Adrenal gland (tissue), 12 donors: ENCODE data around the gene ZSWIM6. TPM values are rescaled to one million over a fixed set of nuclear protein-coding genes. Genes with fewer than 3 reads are reported as not detected.
"Not testable (repeated sequence)": the region's sequence is repeated elsewhere in the genome, so short reads cannot be mapped to it uniquely, and the experiment has no call there.

ENCODE experiments used
- DNase-seq, 7 donors: peaks; one replicate each; pipeline ENCODE4 v3.0.0-alpha.2; 2019 to 2020
- H3K27ac ChIP-seq, 5 donors: fragments of 200-600 bp; sonication (generic) in 4 of 5; 1 replicate in 3 of 5; 2 replicates in 2 of 5; pipeline versions ENCODE4 v1.5.1 to v1.8.0; 2016 to 2020; ENCODE audit warnings: mild to moderate bottlenecking in 1 of 5
- H3K27me3 ChIP-seq: fragments of 200-600 bp; 2 replicates; pipeline ENCODE4 v1.8.0; 2021
- H3K36me3 ChIP-seq, 2 donors: fragments of 200-600 bp; replicated peaks in 1 of 2; 1 replicate in 1 of 2; 2 replicates in 1 of 2; pipeline versions ENCODE4 v1.5.1 to v1.8.0; 2018 to 2022
- H3K4me1 ChIP-seq, 2 donors: fragments of 200-600 bp; replicated peaks in 1 of 2; 1 replicate in 1 of 2; 2 replicates in 1 of 2; pipeline versions ENCODE4 v1.5.1 to v1.8.0; 2018 to 2021
- H3K4me3 ChIP-seq, 4 donors: fragments of 200-600 bp; sonication (generic) in 3 of 4; one replicate each; pipeline ENCODE4 v1.5.1; 2016 to 2018
- H3K9me3 ChIP-seq, 3 donors: fragments of 200-600 bp; sonication (generic) in 1 of 3; replicated peaks in 1 of 3; 1 replicate in 2 of 3; 2 replicates in 1 of 3; pipeline versions ENCODE4 v1.5.1 to v1.8.0; 2016 to 2021
- CTCF ChIP-seq, 6 experiments: fragments of 450-650 bp in 4 of 6; fragments of 200-600 bp in 2 of 6; sonication (generic) in 1 of 6; IDR thresholded peaks; 1 replicate in 5 of 6; 2 replicates in 1 of 6; pipeline versions ENCODE4 v1.5.1 to v1.8.0; 2016 to 2021; ENCODE audit warnings: antibody characterized with exemption in 6 of 6, mild to moderate bottlenecking in 2 of 6, moderate library complexity in 1 of 6
- POLR2A ChIP-seq, 2 donors: fragments of 450-650 bp; IDR thresholded peaks; one replicate each; pipeline ENCODE4 v1.6.1; 2017; ENCODE audit warnings: antibody characterized with exemption in 2 of 2, mild to moderate bottlenecking in 2 of 2, moderate library complexity in 1 of 2
- WGBS, 4 donors: extraction: QIAGEN DNeasy Blood & Tissue Kit in 2 of 4; methylation state at CpG; one replicate each; pipeline versions ENCODE4 v1.1.5 to v1.1.7; 2013 to 2017; 5-methylcytosine and 5-hydroxymethylcytosine counted together
- intact Hi-C, 2 donors: fragments of 100-400 bp; cut with DNase I; formaldehyde crosslinking; loops; one replicate each; pipeline versions ENCODE4 v1.14.1 to v1.15.0; 2022 to 2023
- polyA plus RNA-seq, 3 donors: library from polyadenylated mRNA; stranded (reverse); fragments of 200-250 nt in 2 of 3; fragments of 350-450 nt in 1 of 3; fragmentation: Illumina TruSeq in 1 of 3; extraction: RNeasy Lipid Tissue Mini Kit (QIAGEN cat#74804) in 1 of 3; gene quantifications; one replicate each; pipeline ENCODE4 v1.2.3, GENCODE V29; 2013 to 2014
- total RNA-seq, 9 donors: library from RNA; depleted of rRNA in 4 of 9; stranded (reverse); fragments of >200 nt in 4 of 9; fragments of 120-200 nt in 1 of 9; fragmentation: NEBNext Ultra II Directional in 1 of 9; extraction: Animal tissue kit (Norgen Biotek cat#: 25700) in 1 of 9; gene quantifications; one replicate each; pipeline versions ENCODE4 v1.1.0 to v1.2.4, GENCODE V29; 2013 to 2023
- donor health status: healthy with polysubstance abuse.
- donor health status: Bipolar disorder and iron deficiency.
- donor health status: DM: yes; HTN: yes; CAD: no.
- donor health status: DM: no; HTN: no; CAD: no.
- donor health status: DM: no; HTN: no; CAD: no.
- donor health status: DM: yes; HTN: yes; CAD: no.

ZSWIM6 gene
- total and polyA plus RNA-seq, 12 donors = 5.5 to 14.6 (median 8.3) TPM

- peaks cover 0 to 38% of the 10 kb centered on the region in 2 donors for H3K4me1 ChIP-seq
- DNase-seq = no peak
- H3K9me3 ChIP-seq = no peaks in the 10 kb centered on the region
- no peaks in the 10 kb centered on the region for H3K36me3 ChIP-seq
- no peak overlapping the region for H3K27ac ChIP-seq
- H3K27me3 ChIP-seq = no peaks in the 10 kb centered on the region
- no peak for TF ChIP-seq CTCF (IDR thresholded peaks at IDR 0.05)
- WGBS, 4 donors = 83 to 95% (median 92%) methylated on average over 4 of the region's 4 CpGs
- intact Hi-C loops = loop anchor here in 1 of 2 donors (10.0 kb wide), 1 partner anchor 68 kb away; the partner anchor contains the start of gene ZSWIM6
- no peak overlapping the region for H3K4me3 ChIP-seq
Observed at GRCh38 chr5:61402970-61403900, 71.2 kb downstream of the ZSWIM6 start.

- no peak for TF ChIP-seq CTCF (IDR thresholded peaks at IDR 0.05)
- TF ChIP-seq POLR2A (IDR thresholded peaks at IDR 0.05) = no peak
- peaks cover 5 to 49% of the 10 kb centered on the region in 2 donors for H3K4me1 ChIP-seq
- no peaks in the 10 kb centered on the region for H3K27me3 ChIP-seq
- no peaks in the 10 kb centered on the region for H3K9me3 ChIP-seq
- DNase-seq = no peak
- no peak overlapping the region for H3K4me3 ChIP-seq
- no peaks in the 10 kb centered on the region for H3K36me3 ChIP-seq
- intact Hi-C loops = loop anchor here in 1 of 2 donors (10.0 kb wide), 1 partner anchor 71 kb away; the partner anchor contains the start of gene ZSWIM6
- H3K27ac ChIP-seq = no peak overlapping the region
Observed at GRCh38 chr5:61405511-61406295, 73.6 kb downstream of the ZSWIM6 start.

DNA sequence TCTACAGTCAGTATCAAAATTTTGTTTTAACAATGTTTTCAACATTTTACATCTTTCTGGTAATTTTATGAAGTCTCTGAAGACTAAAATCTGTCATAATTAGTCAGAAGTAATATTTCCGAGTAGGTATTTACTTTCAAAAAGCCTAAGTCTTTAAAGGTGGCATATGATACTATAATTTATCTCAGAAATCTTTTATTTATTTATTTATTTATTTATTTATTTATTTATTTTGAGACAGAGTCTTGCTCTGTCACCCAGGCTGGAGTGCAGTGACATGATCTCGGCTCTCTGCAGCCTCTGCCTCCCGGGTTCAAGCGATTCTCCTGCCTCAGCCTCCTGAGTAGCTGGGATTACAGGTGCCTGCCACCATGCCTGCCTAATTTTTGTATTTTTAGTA lies 74.4 kb downstream of the ZSWIM6 start:
- H3K36me3 ChIP-seq, H3K27me3 ChIP-seq, H3K27ac ChIP-seq, H3K4me3 ChIP-seq, DNase-seq, H3K9me3 ChIP-seq: not testable (repeated sequence)
- peaks cover 5 to 47% of the 10 kb centered on the region in 2 donors for H3K4me1 ChIP-seq
- intact Hi-C loops = loop anchor here in 1 of 2 donors (10.0 kb wide), 1 partner anchor 72 kb away; the partner anchor contains the start of gene ZSWIM6
- 93 to 97% (median 96%) methylated on average over 4 of the region's 4 CpGs for WGBS, 4 donors

- peaks cover 5 to 34% of the 10 kb centered on the region in 2 donors for H3K4me1 ChIP-seq
- 52 to 68% (median 64%) methylated on average over 1 of the region's 1 CpG for WGBS, 4 donors
Observed at GRCh38 chr5:61407706-61408270, 75.7 kb downstream of the ZSWIM6 start.

More at GRCh38 chr5:61407706-61408270, 75.7 kb downstream of the ZSWIM6 start:
- TF ChIP-seq POLR2A (IDR thresholded peaks at IDR 0.05) = no peak
- TF ChIP-seq CTCF (IDR thresholded peaks at IDR 0.05) = no peak
- Histone ChIP-seq H3K4me3 (no peak overlapping the region), H3K27me3 (no peaks in the 10 kb centered on the region), H3K9me3 (no peaks in the 10 kb centered on the region), H3K27ac (peak overlapping the region in 1 of 5 donors; percentile 55), H3K36me3 (no peaks in the 10 kb centered on the region)
- no peak for DNase-seq
- intact Hi-C loops = loop anchor here in 1 of 2 donors (10.0 kb wide), 1 partner anchor 73 kb away; the partner anchor contains the start of gene ZSWIM6
